Testis (tissue), 3 donors: ENCODE measurements around the gene CDK4. TPM values are rescaled to one million over a fixed set of nuclear protein-coding genes. Genes with fewer than 3 reads are reported as not detected.

Source experiments
- DNase-seq: peaks from one replicate; pipeline ENCODE4 v3.0.0-alpha.2; 2019
- H3K27ac ChIP-seq, 2 donors: fragments of 200-600 bp; sonication (generic); one replicate each; pipeline ENCODE4 v1.5.1; 2019
- H3K27me3 ChIP-seq: fragments of 200-600 bp; sonication (generic); one replicate; pipeline ENCODE4 v1.5.1; 2019
- H3K36me3 ChIP-seq: fragments of 200-600 bp; sonication (generic); one replicate; pipeline ENCODE4 v1.5.1; 2017; ENCODE audit warnings: low read depth; ENCODE audit errors: missing control alignments
- H3K4me1 ChIP-seq: fragments of 200-600 bp; sonication (generic); one replicate; pipeline ENCODE4 v1.5.1; 2019
- H3K4me3 ChIP-seq, 2 donors: fragments of 200-600 bp; sonication (generic); one replicate each; pipeline ENCODE4 v1.5.1; 2017 to 2019
- H3K9me3 ChIP-seq: fragments of 200-600 bp; sonication (generic); one replicate; pipeline ENCODE4 v1.5.1; 2017
- POLR2A ChIP-seq: fragments of 450-650 bp; IDR thresholded peaks from one replicate; pipeline ENCODE4 v1.6.1; 2017; ENCODE audit warnings: antibody characterized with exemption, mild to moderate bottlenecking, moderate library complexity
- WGBS, 2 donors: methylation state at CpG; one replicate each; pipeline ENCODE4 v1.1.5; 2018; 5-methylcytosine and 5-hydroxymethylcytosine counted together
- intact Hi-C: fragments of 100-400 bp; cut with DNase I; formaldehyde crosslinking; loops from one replicate; pipeline ENCODE4 v1.15.1; 2023; ENCODE audit warnings: low total_unique reads
- polyA plus RNA-seq: library from polyadenylated mRNA; stranded (reverse); fragments of 350-450 nt; fragmentation: Illumina TruSeq; extraction: RNeasy Lipid Tissue Mini Kit (QIAGEN cat#74804); gene quantifications from one replicate; pipeline ENCODE4 v1.2.3, GENCODE V29; 2014; ENCODE audit warnings: low read depth, low replicate concordance; ENCODE audit not compliant: insufficient read depth
- total RNA-seq, 2 donors: library from RNA; depleted of rRNA; stranded (reverse); fragments of >200 nt; gene quantifications; one replicate each; pipeline ENCODE4 v1.2.3, GENCODE V29; 2016
- TF ChIP-seq, protein P1 (sequence below), 3 experiments: fragments of 450-650 bp in 2 of 3; fragments of 200-600 bp in 1 of 3; sonication (generic) in 1 of 3; IDR thresholded peaks; one replicate each; pipeline ENCODE4 v1.5.1; 2016 to 2019; ENCODE audit warnings: antibody characterized with exemption in 3 of 3, mild to moderate bottlenecking in 2 of 3, moderate library complexity in 1 of 3

Gene CDK4
- total and polyA plus RNA-seq, 3 donors from 2014 or later, result 47.0 to 73.5 (median 64.4) TPM

DNA sequence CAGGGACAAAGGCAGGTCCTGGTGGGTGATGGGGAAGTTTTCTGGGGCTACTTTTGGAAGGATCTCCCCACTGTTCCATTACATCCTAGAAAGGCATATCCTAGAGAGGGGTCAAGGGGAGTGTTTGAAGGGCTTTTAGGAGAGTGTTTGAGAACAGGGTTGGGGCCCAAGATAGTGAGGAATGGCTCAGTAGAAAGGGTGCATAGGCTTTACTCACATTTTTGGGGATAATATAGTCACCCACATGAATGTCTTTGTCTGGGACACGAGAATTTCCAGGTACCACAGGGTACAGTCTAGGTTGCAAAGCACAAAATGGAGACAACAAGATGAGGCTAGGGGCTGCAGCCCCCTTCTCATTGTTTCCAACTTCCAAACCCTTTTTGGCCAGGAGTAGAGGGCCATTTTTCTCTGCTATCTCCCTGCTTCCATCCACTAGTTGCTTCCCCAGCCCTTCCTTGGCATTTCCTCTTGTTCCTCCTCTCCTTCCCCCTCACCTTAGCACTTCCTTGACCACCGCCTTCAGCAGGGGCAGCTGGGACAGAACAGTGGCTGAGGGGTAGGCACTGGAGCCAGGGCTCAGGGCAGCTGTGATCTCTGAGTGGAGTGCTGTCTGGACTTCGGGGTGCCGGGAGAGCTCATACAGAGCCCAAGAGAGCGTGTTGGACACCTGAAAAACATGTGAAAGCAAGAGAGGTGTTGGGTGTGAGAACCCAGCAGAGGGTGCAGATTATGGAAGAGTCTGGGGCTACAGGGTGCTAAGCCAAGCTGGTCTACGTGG, 12.0 kb upstream of the CDK4 start:
- no peak for TF ChIP-seq POLR2A
- TF ChIP-seq, protein P1, sequence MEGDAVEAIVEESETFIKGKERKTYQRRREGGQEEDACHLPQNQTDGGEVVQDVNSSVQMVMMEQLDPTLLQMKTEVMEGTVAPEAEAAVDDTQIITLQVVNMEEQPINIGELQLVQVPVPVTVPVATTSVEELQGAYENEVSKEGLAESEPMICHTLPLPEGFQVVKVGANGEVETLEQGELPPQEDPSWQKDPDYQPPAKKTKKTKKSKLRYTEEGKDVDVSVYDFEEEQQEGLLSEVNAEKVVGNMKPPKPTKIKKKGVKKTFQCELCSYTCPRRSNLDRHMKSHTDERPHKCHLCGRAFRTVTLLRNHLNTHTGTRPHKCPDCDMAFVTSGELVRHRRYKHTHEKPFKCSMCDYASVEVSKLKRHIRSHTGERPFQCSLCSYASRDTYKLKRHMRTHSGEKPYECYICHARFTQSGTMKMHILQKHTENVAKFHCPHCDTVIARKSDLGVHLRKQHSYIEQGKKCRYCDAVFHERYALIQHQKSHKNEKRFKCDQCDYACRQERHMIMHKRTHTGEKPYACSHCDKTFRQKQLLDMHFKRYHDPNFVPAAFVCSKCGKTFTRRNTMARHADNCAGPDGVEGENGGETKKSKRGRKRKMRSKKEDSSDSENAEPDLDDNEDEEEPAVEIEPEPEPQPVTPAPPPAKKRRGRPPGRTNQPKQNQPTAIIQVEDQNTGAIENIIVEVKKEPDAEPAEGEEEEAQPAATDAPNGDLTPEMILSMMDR (IDR thresholded peaks at IDR 0.05), result no peak
- 53 to 74% methylated on average over 6 of the region's 6 CpGs for WGBS, 2 donors
- no peak for DNase-seq
- no peak overlapping the region for H3K4me3 ChIP-seq
- peaks cover 22% of the 10 kb centered on the region for H3K4me1 ChIP-seq
- no peaks in the 10 kb centered on the region for H3K9me3 ChIP-seq
- no peaks in the 10 kb centered on the region for H3K27me3 ChIP-seq
- no peak overlapping the region for H3K27ac ChIP-seq
- intact Hi-C loops, result no loop called here
- H3K36me3 ChIP-seq, result no peaks in the 10 kb centered on the region

DNA sequence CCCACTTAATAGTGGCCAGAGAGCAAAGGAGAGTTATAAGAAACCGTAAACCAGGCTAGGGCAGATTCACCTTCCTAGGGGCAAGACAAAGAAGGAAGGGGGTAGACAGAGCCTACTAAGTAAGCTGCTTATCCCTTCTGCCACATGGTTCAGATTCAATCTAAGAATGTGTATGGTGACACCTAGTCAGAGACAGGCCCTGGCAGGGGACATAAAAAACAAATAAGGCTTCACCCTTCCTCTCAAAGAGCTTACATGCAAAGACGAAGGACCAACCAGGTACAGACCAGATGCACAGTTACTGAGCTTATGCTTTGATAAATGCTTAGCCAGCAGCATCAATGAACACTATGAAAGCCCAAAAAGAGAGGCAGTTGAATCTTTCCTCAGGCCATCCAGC, 10.4 kb upstream of the CDK4 start:
- no peaks in the 10 kb centered on the region for H3K27me3 ChIP-seq
- WGBS, 2 donors, result 92 to 94% methylated on average over 2 of the region's 2 CpGs
- H3K4me1 ChIP-seq, result peaks cover 22% of the 10 kb centered on the region
- no peak overlapping the region for H3K4me3 ChIP-seq
- H3K36me3 ChIP-seq, result no peaks in the 10 kb centered on the region
- no peak for DNase-seq
- TF ChIP-seq POLR2A, result no peak
- no peaks in the 10 kb centered on the region for H3K9me3 ChIP-seq
- no peak overlapping the region for H3K27ac ChIP-seq
- intact Hi-C loops, result no loop called here

DNA sequence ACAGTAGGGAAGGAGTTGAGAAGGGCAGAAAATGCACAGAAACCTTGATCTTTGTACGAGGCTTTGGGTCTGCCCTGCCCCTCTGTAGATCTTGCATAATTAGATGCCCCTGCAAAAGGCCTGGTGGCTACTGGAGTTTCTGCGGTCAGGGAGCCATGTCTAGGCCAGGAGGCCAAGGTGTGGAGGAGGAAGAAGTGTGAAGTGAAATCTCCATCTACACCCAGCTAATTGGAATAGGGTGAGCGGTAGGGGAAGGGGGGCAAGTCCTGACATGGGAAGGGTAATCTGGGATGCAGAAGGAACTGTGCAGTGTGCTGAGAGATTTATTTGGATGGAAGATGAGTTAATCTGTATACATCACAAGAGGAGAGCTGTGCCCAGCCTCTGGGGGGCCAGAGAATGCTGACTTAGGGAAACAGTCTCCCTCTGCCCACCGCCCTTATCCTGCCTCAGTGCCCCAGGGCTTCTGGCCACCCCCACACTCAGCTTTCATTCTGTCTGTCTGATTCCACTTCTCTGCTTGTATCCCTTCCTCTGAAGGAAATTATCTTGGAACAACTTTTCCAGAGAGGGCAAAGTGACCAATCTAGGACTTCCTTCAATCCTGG, 9.4 kb upstream of the CDK4 start:
- no peak for TF ChIP-seq POLR2A
- TF ChIP-seq, protein P1 (IDR thresholded peaks at IDR 0.05), result no peak
- H3K36me3 ChIP-seq, result no peaks in the 10 kb centered on the region
- intact Hi-C loops, result no loop called here
- no peak overlapping the region for H3K27ac ChIP-seq
- H3K27me3 ChIP-seq, result no peaks in the 10 kb centered on the region
- H3K4me1 ChIP-seq, result peaks cover 17% of the 10 kb centered on the region
- 91 to 93% methylated on average over 4 of the region's 4 CpGs for WGBS, 2 donors
- no peak overlapping the region for H3K4me3 ChIP-seq
- H3K9me3 ChIP-seq, result no peaks in the 10 kb centered on the region
- no peak for DNase-seq

DNA sequence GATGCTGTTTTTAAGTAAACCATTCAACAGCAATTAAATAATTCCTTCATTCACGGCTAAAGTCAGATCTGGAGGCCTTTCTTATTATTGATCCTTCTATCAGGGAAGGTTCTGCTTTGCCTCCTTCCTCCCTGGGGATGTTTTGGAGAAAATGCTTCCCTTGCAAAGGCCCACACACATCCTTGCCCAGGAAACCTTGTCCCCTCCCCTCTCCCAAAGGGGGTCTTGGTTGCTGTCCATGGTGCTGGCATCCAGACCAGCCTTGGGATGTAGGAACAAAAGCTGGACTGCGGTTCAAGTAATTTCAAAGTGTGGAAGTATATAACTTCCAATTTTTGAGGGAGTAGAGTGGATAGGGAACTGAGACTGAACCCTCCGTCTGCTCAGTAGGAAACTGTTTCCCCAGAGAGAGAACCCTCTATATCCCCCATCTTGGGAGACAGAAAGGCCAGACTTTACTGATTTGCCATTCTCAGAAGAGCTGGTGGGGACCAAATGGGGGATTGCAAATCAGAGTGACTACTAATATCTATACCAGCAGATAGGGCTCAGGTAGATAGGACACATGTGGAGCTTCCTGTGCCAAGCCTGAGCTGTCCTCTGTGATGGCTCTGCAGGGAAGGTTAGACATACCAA, 8.4 kb upstream of the CDK4 start:
- Histone ChIP-seq H3K27ac (no peak overlapping the region), H3K27me3 (no peaks in the 10 kb centered on the region), H3K4me3 (no peak overlapping the region), H3K9me3 (no peaks in the 10 kb centered on the region), H3K36me3 (no peaks in the 10 kb centered on the region), H3K4me1 (peaks cover 14% of the 10 kb centered on the region)
- TF ChIP-seq, protein P1 (IDR thresholded peaks at IDR 0.05), result no peak
- TF ChIP-seq POLR2A, result no peak
- intact Hi-C loops, result no loop called here
- 91 to 96% methylated on average over 3 of the region's 3 CpGs for WGBS, 2 donors
- no peak for DNase-seq

DNA sequence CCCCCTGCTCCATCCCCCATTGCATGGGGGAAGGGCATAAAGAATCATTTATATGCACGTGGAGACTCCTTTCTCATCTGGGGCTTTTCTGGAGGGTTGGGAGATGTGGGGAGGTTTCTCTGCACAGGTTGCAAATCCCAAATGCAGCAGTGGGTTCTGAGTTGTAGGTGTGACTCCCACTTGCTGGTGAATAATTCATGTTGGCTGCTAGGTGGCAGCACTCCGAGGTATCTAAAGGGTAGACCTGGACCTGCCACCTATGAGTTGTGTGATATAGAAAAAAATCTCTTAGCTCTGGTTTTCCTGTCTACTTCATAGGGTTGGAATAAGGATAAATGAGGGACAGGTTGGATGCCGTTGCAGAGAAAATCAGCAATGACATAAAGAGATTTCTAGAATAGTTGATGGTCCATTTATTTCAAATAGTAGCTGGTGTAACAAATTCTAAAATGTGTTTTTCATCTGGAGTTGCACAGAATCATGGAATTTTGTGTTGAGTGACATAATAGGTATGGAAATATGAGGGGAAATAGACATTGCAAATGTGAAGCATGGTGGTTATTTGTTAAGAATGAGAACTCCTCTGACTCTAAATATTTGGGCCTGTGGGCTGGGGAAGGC, 7.4 kb upstream of the CDK4 start:
- no peak for DNase-seq
- H3K9me3 ChIP-seq, result no peaks in the 10 kb centered on the region
- H3K4me1 ChIP-seq, result peaks cover 10% of the 10 kb centered on the region
- no peaks in the 10 kb centered on the region for H3K36me3 ChIP-seq
- WGBS, 2 donors, result 51 to 66% methylated on average over 3 of the region's 3 CpGs
- no peaks in the 10 kb centered on the region for H3K27me3 ChIP-seq
- no peak overlapping the region for H3K4me3 ChIP-seq
- H3K27ac ChIP-seq, result no peak overlapping the region
- intact Hi-C loops, result no loop called here
- no peak for TF ChIP-seq POLR2A
- TF ChIP-seq, protein P1 (IDR thresholded peaks at IDR 0.05), result peak in 2 of 3 experiments; percentile 8 to 31
